ENCODE measurements around the gene BRD1.

BRD1 gene

DNA sequence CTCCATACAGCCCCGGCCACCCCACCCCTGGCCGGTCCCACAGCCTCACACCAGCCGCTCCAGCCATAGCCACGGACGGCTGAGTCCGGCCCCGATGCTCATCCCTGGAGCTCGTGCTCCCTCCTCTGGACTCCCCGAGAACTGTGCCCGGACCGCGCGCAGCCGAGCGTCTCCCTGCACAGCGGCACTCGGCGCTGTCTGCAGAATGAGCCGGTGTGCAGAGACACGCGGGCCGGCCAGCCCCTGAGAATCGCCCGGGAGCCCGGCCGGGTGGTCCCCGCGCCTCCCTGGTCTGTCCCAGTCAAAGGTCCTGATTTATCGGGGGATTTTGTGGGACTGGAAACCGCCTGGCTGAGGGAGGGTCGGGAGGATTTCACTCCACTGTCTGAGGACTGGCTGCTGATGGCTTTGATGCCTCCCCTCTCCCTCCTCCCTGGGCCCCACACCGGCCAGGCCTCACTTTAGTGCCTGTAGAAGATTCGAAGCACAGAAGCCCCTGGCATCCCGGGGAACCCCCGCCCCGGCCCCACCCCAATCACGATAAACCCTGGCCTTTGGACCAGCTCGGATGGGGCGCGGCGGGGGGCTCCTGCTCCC, 102.7 kb downstream of the BRD1 start:
- DNase-seq = peak; percentile 66

DNA sequence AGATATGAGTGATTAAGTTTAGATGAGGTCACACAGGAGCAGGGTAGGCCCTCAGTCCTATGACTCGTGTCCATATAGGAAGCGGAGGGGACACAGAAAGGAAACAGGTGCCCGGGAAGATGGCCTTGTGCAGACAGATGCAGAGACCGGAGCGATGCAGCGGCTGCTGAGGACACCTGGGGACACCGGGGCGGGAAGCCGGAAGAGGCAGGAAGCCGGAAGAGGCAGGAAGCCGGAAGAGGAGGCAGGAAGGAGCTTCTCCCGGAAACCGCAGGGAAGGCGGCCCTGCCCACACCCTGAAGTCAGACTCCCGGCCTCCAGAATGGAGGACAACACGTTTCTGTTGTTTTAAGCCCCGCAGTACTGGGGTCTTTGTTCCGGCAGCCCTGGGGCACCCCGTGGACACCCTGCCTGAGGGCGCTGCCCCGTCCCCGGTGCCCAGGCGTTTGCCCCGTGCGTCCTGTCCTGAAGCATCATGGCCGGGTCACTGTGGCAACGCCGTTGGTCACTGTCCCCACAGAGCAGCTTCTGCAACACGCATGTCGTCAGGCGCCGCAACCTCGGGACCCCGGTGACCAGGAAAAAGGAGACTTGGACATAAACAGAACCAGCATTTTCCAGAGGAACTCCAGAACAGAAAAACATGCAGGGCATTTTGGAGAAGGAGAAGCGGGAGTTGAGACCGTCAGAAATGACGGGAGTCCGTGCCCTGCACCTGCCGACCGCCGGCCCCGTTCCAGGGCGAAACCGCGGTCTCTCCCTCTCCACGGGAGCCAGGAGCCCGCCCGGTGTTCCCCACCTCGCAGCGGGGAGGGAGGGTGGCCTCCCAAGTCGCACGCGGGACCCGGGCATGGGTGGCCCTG, 103.4 kb downstream of the BRD1 start:
- peak; percentile 3 for DNase-seq

DNA sequence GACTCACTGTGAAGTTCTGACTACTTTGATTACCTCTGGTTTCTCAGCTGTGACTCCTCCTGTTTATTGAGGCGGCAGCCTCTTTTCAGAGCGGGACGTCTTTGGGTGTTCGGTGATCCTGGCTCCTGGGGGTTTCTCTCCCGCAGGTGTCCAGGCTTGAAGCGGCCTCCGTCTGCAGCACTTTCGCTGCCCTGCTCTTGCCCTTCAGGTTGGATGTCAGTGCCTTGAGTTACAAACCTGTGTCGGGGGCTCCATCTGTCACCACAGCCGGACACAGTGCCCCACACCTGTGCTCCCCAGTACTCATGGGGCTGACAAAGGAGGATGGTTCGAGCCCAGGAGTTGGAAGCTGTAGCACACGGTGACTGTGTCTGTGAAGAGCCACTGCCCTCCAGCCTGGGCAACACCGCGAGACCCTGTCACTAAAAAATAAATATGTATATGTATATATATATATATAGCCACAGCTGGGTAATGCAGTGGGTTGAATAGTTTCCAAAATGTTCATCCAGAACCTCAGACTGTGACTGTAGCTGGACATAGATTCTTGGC, 104.1 kb downstream of the BRD1 start:
- no peak for DNase-seq

All from NCI-H2171 (cell line).